HL-60/S4 treated with phorbol 12-myristate 13-acetate at 8.2 ng/mL for 4 days and 3 days (cell line): ENCODE data around the gene NUP210.

Source experiments
- in situ Hi-C: fragments of 300-500 bp; cut with MboI; formaldehyde crosslinking; loops from 2 replicates; pipeline ENCODE4 v1.15.0; 2022; ENCODE audit warnings: low sequenced_read_pairs

NUP210 gene

GRCh38 chr3:13296662-13297061, 123.5 kb downstream of the NUP210 start:
- in situ Hi-C loops = no loop called here

- in situ Hi-C loops = no loop called here
These were observed 125.4 kb downstream of the NUP210 start for GRCh38 chr3:13294442-13295351.

DNA sequence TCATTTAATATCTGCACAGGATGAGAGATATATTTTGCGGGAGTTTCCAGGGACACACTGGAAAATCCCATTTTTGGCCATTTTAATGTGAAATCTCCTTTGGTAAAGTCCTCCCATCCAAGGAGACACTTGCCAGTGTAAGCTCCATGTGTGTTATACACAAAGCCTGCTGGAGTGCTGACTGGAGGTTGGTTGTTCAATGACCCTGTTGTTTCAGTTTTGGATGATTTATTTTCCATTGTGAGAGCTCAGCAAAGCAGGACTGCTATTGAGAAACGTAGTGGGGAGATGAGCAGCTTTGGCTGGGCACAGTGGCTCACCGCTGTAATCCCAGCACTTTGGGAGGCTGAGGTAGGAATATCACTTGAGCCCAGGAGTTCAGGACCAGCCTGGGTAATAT, 127.7 kb downstream of the NUP210 start:
- in situ Hi-C loops = no loop called here

GRCh38 chr3:13290941-13291340, 129.2 kb downstream of the NUP210 start:
- in situ Hi-C loops = no loop called here

DNA sequence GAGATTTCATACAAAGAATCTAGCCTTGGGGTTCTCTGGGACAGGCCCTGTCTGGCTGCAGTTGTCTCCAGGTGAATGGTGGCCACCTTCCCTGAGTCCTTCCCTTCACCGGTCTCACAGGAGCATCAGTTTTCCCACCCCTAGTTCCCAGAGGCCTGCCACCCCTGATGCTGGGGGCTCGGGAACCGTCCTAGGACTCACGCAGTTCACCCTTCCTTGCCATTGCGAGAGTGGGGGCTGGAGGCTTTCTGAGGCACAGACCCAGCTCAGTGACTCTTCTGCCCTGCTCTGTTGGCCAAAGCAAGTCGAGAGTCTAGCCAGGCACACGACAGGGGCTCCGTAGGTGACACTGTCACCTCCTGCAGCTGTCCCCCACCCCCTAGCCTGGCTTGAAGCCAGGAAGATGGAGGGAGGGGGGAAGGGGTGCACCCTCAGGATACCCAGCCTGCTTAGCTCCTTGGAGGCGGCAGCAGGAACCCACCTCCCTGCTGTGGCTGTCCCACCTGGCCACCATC, 130.3 kb downstream of the NUP210 start:
- in situ Hi-C loops = no loop called here

GRCh38 chr3:13288732-13289718, 131.1 kb downstream of the NUP210 start:
- in situ Hi-C loops = no loop called here

DNA sequence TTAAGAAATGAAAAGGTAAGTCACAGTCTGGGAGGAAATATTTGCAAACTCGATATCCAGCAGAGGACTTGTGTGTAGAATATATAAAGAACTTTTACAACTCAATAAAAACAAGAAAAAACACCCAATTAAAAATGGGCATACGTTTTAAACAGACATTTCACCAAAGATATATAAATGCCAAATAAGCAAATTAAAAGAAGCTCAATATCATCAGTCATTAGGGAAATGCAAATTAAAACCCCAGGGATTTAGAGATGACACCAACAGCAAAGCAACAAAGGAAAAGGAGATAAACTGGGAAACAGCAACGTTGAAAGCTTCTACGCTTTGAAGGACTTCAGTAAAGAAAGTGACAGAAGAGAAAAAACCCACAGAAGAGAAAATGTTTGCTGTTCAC, 132.3 kb downstream of the NUP210 start:
- in situ Hi-C loops = no loop called here

DNA sequence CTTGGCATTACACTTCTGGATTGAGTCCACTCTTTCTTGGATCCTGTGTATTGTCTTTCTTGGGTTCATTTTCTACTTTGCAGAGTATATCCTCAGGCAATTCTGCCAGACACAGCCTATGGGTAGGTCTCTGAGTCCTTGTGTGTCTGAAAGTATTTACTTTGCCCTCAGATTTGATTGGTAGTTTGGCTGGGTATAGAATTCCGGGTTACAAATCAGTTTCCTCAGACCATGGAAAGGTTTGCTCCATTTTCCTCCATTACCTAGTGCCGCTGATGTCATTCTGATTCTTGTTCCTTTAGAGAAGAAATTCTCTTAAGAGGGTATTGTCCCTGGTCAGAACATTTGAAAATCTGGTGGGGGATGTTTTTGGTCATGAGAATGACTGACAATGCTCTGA, 133.2 kb downstream of the NUP210 start:
- in situ Hi-C loops = no loop called here

DNA sequence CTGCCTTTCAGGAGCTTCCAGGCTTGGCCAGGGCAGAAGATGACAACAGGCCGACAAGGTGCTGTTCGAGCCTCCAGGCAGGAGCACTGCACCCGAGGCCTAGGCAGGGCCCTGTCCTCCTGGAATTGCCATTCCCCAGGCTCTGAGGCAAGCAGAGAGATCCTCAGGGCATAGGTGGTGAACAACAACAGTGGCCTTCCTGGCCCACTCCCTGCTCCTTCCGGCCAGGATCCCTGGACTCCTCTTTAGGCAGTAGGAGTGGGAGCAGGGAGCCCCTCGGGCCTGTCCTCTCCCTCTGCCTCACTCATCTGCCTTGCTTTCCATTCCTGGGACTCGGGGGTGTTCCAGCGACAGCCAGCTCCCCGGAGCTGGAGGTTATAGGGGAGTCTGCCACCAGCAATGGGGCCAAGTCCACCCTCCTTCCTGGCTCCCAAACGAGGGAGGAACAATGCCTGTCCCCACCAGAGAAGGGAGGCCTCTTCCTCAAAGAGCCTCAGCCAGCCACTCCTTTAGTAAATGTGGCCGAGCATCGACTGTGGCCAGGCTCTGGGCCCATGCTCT, 135.0 kb downstream of the NUP210 start:
- in situ Hi-C loops = no loop called here

DNA sequence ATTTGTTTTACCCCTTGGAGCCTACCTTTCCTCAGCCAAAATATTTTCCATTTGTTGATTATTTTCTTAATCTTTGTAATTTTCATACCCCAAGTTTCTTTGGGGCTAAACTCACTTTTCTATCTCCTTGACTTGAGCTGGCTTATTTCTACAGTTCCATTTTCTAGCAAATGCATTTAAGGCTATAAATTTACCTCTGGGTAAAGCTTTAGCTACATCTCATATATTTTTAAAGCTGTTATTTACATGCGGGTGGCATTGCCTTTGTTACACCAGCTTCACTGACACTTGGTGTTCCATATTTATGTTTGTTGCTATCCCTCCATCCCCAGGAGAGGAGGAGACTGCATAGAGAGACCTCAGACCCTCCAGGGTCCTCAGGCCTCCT, 136.3 kb downstream of the NUP210 start:
- in situ Hi-C loops = no loop called here

GRCh38 chr3:13282986-13283876, 136.9 kb downstream of the NUP210 start:
- in situ Hi-C loops = no loop called here

DNA sequence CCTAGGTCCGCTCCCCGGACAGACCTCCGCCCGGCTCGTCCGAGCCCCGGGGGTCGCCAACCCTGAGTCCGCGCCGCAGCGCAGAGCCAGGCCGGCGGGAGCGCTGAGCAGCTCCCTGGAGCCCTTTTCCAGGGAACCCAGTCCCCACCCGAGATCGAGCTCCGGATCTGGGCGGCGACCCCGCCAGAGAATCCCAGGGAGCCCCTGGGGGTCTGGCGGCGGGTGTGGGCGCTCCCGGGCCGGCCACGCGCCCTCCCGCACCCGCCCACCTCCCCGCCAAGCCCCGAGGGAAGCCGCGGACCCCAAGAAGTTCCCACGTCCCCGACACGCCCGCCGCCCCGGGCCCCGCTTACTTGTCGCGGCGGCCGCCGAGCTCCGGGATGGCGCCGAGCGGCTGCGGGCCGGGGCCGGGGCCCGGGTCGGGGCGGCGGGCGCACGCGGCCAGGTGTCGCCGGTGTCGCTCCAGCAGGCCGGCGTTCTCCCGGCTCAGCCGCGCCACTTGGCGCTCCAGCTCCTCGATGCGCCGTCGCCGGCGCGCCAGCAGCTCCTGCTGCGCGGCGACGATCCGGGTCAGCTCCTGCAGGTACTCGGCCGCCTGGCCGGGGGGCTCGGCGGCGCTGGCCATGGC, 137.7 kb downstream of the NUP210 start:
- in situ Hi-C loops = no loop called here

DNA sequence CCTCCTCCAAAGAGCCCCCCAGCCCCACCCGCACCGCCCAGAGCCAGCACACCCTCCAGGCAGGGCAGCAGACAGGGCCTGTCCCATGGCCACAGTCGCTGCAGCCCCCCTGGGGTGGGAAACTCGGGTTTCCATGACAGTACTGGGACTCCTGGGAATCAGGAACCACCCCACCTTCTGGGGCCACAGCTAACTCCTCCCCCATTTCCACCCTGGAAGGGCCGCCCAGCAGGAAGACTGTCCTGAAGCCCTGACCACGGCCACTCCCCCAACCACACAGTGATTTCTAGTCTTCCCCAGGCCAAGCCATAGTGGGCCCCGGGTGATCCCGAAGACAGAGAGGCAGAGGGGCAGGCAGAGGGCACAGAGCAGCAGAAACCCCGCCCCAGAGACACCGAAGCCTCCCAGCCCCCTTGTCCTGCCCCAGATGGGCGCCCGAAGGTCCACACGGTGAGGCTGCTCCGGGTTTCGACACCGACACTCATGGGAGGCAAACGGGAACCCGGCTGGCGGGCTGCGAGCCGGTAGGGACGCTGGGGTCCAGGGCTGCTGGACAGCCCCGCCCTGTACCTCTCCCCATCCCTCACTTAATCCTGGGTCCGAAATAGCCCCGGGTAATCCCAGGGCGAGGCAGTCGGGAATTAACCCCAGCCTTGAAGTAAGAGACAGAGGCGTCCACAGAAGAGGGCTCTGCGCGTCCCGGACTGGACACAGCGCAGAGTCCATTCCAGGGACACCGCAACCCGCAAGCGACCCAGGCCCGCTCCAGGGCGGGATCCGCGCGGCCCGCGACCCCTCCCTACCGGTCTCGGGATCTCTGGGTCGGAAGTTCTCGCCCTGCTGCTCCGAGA, 138.4 kb downstream of the NUP210 start:
- in situ Hi-C loops = no loop called here

- in situ Hi-C loops = no loop called here
These were observed 139.2 kb downstream of the NUP210 start for GRCh38 chr3:13280811-13281506.

GRCh38 chr3:13280122-13280790, 139.9 kb downstream of the NUP210 start:
- in situ Hi-C loops = no loop called here

- in situ Hi-C loops = no loop called here
These were observed 140.6 kb downstream of the NUP210 start for GRCh38 chr3:13279532-13279910.

DNA sequence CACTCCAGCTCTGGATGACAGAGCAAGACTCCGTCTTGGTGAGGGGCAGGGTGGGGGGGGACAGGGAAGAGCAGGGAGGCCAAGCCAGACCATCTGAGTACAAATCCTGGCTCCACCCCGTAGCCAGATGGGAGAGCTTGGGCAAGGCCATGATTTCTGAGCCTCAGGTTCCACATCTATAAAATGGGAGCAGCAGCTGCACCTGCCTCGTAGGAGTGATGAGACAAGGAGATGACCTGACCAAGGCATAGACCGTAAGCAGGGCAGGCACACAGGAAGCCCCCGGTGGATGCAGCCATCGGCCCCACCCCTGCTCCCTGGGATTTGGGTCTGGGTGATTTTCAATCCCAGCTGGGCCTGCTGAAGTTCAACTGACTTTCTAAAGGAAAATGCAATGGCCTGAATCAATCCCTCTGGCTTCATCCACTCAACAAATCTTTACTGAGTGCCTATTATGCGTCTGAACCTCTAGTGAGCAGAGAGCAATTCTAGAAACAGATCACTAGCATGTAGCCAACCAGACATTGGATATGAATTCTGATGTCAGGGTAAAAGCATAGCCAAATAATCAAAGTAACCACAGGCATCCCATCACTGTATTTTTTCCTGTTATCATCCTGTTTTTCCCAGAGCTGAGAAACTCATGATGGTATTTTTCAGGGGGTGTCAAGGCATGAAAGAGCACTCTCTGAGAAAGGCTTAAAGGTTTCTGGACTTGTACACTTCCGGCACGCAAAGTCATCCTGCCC, 141.2 kb downstream of the NUP210 start:
- in situ Hi-C loops = no loop called here
